ENCODE results near the gene SGSM1.

The SGSM1 gene

DNA sequence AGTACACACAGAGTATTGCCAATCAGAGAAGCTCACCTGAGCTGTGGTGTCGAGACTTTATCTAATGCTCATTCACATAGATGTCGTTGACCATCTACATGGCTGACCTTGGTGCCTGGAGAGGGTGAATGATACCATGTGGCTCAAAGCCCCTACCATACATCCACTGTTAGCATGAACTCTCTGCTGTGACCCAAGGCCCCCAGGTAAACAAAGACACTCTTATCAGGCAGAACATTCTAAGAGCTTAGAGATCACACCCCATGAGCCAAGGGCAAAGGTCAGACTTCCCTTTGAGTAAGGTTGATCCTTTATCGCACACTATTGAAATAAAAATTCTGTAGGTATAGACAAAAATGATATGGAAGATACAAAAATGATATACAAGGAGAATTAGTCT, 16.5 kb upstream of the SGSM1 start:
- Mint-ChIP-seq H3K9me3 (no peaks in the 10 kb centered on the region), H3K27ac (no peak overlapping the region), H3K4me3 (no peak overlapping the region), H3K36me3 (no peaks in the 10 kb centered on the region), H3K4me1 (no peaks in the 10 kb centered on the region)
- ATAC-seq (no peak), DNase-seq (ENCODE audit: low spot score in 2 of 2) (no peak)

- no peak for DNase-seq (ENCODE audit: low spot score in 2 of 2)
- no peaks in the 10 kb centered on the region for H3K4me1 Mint-ChIP-seq
- no peaks in the 10 kb centered on the region for H3K9me3 Mint-ChIP-seq
- H3K4me3 Mint-ChIP-seq = no peak overlapping the region
- no peaks in the 10 kb centered on the region for H3K36me3 Mint-ChIP-seq
- H3K27ac Mint-ChIP-seq = no peak overlapping the region
- no peak for ATAC-seq
Observed at GRCh38 chr22:24791362-24791761, 14.6 kb upstream of the SGSM1 start.

GRCh38 chr22:24796056-24796455, 10.0 kb upstream of the SGSM1 start:
- no peaks in the 10 kb centered on the region for H3K9me3 Mint-ChIP-seq
- DNase-seq (ENCODE audit: low spot score in 2 of 2) (no peak), ATAC-seq (no peak)
- H3K4me1 Mint-ChIP-seq = peaks cover 5% of the 10 kb centered on the region
- no peak overlapping the region for H3K4me3 Mint-ChIP-seq
- no peak overlapping the region for H3K27ac Mint-ChIP-seq
- no peaks in the 10 kb centered on the region for H3K36me3 Mint-ChIP-seq

DNA sequence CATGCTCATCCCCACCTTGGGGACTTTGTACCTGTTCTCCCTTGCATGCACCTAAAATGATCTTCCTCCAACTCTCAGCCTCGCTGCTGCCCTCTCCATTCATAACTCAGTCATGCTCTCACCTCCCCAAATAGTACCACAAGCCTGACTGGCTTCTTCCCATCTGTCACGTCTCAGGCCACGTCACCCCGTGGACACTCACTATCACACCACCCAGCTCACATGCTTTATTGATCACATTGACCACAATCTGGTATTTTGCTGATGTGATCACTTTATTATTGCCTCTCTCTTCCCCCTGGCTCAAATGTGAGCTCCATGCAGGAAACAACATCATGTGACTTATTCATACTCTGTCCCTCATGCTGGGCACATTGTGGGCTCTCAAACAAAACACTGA, 9.2 kb upstream of the SGSM1 start:
- H3K36me3 Mint-ChIP-seq = no peaks in the 10 kb centered on the region
- no peak overlapping the region for H3K4me3 Mint-ChIP-seq
- ATAC-seq = peak; percentile 66
- no peaks in the 10 kb centered on the region for H3K9me3 Mint-ChIP-seq
- H3K27ac Mint-ChIP-seq = no peak overlapping the region
- DNase-seq (ENCODE audit: low spot score in 2 of 2) = no peak
- peaks cover 10% of the 10 kb centered on the region for H3K4me1 Mint-ChIP-seq

GRCh38 chr22:24801901-24802465, 4.0 kb upstream of the SGSM1 start:
- no peak for DNase-seq (ENCODE audit: low spot score in 2 of 2)
- Mint-ChIP-seq H3K36me3 (no peaks in the 10 kb centered on the region), H3K27ac (no peak overlapping the region), H3K4me1 (peaks cover 23% of the 10 kb centered on the region), H3K9me3 (no peaks in the 10 kb centered on the region), H3K4me3 (peak overlapping the region; percentile 23)
- ATAC-seq = peak; percentile 59

DNA sequence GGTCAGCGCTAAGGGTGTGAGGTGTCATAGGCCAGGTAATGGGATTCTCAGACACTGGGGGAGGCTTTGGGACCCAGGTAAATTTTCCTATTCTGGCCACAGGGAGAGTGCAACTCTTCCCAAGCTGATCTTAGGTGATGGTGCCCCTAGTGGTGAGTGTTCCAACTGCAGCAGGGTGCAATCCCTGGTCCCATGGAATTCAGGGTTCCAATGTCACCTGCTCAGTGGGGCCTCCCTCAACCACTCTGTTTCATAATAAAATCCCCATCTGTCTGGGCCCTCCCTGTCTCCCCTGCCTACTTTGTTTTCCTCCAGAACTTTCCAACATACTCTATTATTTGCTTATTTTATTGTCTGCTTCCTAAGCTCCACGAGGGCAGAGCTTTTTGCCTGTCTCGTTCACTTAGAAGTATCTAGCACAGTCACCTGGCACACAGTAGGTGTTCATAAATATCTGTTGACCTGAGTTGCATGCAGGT, 2.9 kb upstream of the SGSM1 start:
- H3K4me1 Mint-ChIP-seq = peaks cover 28% of the 10 kb centered on the region

DNA sequence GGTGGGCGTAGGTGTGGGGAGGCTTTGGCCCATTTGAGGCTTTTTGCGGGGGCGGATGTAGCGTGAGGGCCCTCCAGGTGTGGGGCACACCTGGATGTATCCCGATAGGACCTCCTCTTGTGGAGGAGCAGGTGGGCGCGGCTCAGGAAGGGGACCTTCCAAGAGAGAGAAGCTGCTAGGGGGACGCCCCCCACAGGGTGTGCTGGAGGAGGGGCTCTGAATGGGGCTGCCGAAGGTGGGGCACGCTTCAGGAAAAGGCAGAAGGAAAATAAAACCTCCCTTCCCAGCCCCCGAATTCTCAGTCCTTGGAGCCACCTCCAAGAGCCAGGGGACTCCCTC, 621 bp downstream of the SGSM1 start:
- H3K36me3 Mint-ChIP-seq = no peaks in the 10 kb centered on the region
- DNase-seq (ENCODE audit: low spot score in 2 of 2) (no peak), ATAC-seq (no peak)
- peaks cover 45% of the 10 kb centered on the region for H3K4me1 Mint-ChIP-seq
- no peaks in the 10 kb centered on the region for H3K9me3 Mint-ChIP-seq
- H3K4me3 Mint-ChIP-seq = peak overlapping the region; percentile 24
- no peak overlapping the region for H3K27ac Mint-ChIP-seq

More for the DNA sequence above, 2.9 kb upstream of the SGSM1 start:
- ATAC-seq = no peak
- DNase-seq (ENCODE audit: low spot score in 2 of 2) = peak; percentile 42 to 73
- Mint-ChIP-seq H3K36me3 (no peaks in the 10 kb centered on the region), H3K4me3 (no peak overlapping the region), H3K27ac (no peak overlapping the region), H3K9me3 (no peaks in the 10 kb centered on the region)

- ATAC-seq = no peak
- Mint-ChIP-seq H3K36me3 (no peaks in the 10 kb centered on the region), H3K27ac (no peak overlapping the region), H3K9me3 (no peaks in the 10 kb centered on the region), H3K4me1 (peaks cover 38% of the 10 kb centered on the region), H3K4me3 (peak overlapping the region; percentile 24)
- no peak for DNase-seq (ENCODE audit: low spot score in 2 of 2)
Observed at GRCh38 chr22:24807284-24807950, 1.4 kb downstream of the SGSM1 start.

DNA sequence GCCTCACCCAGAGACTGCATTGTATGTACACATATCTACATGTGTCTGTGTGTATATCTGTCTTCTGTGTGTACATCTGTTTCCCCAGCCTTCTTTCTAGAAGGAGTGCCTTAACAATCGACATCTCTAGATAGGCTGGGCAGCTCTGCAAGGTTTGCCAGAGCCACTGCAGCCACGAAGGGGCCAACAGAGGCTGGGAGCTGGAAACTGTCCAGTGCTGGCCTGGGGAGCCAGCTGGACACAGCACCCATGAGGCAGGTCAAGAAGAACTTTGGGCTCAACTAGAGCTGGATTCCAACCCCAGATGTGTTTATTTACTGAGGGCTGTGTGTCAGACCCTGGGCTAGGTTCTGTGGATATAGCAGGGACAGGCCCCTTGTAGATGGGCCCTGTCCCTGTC, 3.3 kb downstream of the SGSM1 start:
- Mint-ChIP-seq H3K27ac (peak overlapping the region; percentile 9), H3K9me3 (no peaks in the 10 kb centered on the region), H3K4me3 (no peak overlapping the region), H3K36me3 (no peaks in the 10 kb centered on the region), H3K4me1 (peaks cover 38% of the 10 kb centered on the region)
- DNase-seq (ENCODE audit: low spot score in 2 of 2) (no peak), ATAC-seq (no peak)

- peak overlapping the region; percentile 9 for H3K27ac Mint-ChIP-seq
- no peak overlapping the region for H3K4me3 Mint-ChIP-seq
- H3K36me3 Mint-ChIP-seq = no peaks in the 10 kb centered on the region
- peaks cover 32% of the 10 kb centered on the region for H3K4me1 Mint-ChIP-seq
- DNase-seq (ENCODE audit: low spot score in 2 of 2) (no peak), ATAC-seq (peak; percentile 68)
- peaks cover 3% of the 10 kb centered on the region for H3K9me3 Mint-ChIP-seq
Observed at GRCh38 chr22:24810043-24810749, 4.2 kb downstream of the SGSM1 start.

DNA sequence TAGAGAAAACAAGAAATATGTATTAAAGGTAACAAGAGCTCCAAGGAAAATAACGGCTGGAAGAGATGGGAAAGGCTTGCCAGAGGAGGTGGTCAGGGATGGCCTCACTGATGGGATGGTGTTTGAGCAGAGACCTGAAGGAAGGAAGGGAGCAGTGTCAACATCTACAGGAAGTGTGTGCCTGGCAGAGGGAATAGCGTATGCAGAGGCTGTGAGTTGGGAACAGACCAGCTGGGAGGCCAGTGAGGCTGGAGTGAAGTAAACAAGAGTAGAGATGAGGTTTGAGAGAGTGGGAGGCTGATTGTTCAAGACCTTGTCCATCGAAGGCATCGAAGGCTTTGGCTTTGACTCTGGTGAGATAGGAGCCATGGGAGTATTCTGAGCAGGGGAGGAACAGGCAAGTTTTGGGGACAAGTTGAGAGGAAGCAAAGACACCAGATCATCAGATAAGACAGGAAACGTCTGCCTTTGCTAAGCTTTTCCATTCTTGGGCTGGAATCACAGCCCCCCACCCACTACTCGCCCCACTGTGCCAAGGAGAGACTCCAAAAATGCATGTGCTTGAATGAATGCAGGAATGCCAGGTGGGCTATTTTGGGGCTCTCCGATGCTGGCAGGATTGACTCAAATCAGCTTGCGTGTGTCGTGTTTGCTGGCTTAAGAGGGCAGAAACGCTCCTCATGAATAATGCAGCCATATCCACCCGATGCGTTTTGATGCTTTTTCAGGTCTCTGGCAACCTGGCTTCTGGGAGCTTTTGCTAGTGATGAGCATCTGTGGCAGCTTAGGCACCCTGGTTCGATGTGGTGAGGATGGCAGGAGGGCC, 7.2 kb downstream of the SGSM1 start:
- no peak overlapping the region for H3K27ac Mint-ChIP-seq
- H3K4me3 Mint-ChIP-seq = no peak overlapping the region
- peaks cover 7% of the 10 kb centered on the region for H3K9me3 Mint-ChIP-seq
- H3K4me1 Mint-ChIP-seq = peaks cover 25% of the 10 kb centered on the region
- no peaks in the 10 kb centered on the region for H3K36me3 Mint-ChIP-seq
- no peak for DNase-seq (ENCODE audit: low spot score in 2 of 2)
- ATAC-seq = no peak

- peaks cover 22% of the 10 kb centered on the region for H3K4me1 Mint-ChIP-seq
- no peak overlapping the region for H3K27ac Mint-ChIP-seq
- ATAC-seq (no peak), DNase-seq (ENCODE audit: low spot score in 2 of 2) (no peak)
- H3K36me3 Mint-ChIP-seq = no peaks in the 10 kb centered on the region
- peaks cover 7% of the 10 kb centered on the region for H3K9me3 Mint-ChIP-seq
- H3K4me3 Mint-ChIP-seq = no peak overlapping the region
Observed at GRCh38 chr22:24813861-24814770, 8.1 kb downstream of the SGSM1 start.

- H3K4me3 Mint-ChIP-seq = no peak overlapping the region
- no peaks in the 10 kb centered on the region for H3K36me3 Mint-ChIP-seq
- no peak for DNase-seq (ENCODE audit: low spot score in 2 of 2)
- no peak for ATAC-seq
- no peak overlapping the region for H3K27ac Mint-ChIP-seq
- H3K9me3 Mint-ChIP-seq = peaks cover 7% of the 10 kb centered on the region
- peaks cover 6% of the 10 kb centered on the region for H3K4me1 Mint-ChIP-seq
Observed at GRCh38 chr22:24816806-24817205, 10.8 kb downstream of the SGSM1 start.

DNA sequence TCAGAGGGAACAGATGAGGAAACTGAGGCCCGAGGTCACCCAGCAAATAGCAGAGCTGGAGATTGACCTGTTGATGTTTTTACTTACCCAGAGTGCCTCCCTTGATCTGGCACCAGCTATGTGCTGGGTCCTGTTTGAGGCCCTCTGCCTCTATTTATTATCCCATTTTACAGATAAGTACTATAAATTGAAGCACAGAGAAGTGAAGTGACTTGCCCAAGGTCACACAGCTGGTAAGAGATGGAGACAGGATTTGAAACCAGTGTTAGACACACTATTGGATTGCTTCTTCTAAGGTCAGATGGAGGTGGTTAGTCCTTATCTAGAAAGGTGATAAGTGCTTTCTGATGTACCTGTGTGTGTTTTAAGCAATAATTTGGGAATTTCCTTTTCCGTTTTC, 13.5 kb downstream of the SGSM1 start:
- ATAC-seq = no peak
- H3K9me3 Mint-ChIP-seq = peaks cover 7% of the 10 kb centered on the region
- H3K4me3 Mint-ChIP-seq = no peak overlapping the region
- DNase-seq (ENCODE audit: low spot score in 2 of 2) = no peak
- H3K4me1 Mint-ChIP-seq = no peaks in the 10 kb centered on the region
- no peaks in the 10 kb centered on the region for H3K36me3 Mint-ChIP-seq
- no peak overlapping the region for H3K27ac Mint-ChIP-seq

All from stimulated activated effector memory CD8-positive, alpha-beta T cell treated with anti-CD3 and anti-CD28 coated beads, Interleukin-12 subunit alpha, Interleukin-12 subunit beta, amount 100 ng/mL, for 72 hours (primary cell).